Liver (tissue), 3 donors: ENCODE measurements around the gene VWA5B2.
A peak's percentile ranks its signal among the peaks of the same experiment; 100 is the strongest.

Experiments
- EGR1 ChIP-seq, 2 donors: IDR thresholded peaks; 2 replicates each; pipeline ENCODE4 v1.6.1; 2016 to 2018; ENCODE audit warnings: antibody characterized with exemption in 2 of 2, low read depth in 2 of 2
- GABPA ChIP-seq, 2 donors: IDR thresholded peaks in 1 of 2; conservative IDR thresholded peaks in 1 of 2; 2 replicates each; pipeline ENCODE4 v1.6.1; 2016; ENCODE audit warnings: antibody characterized with exemption in 2 of 2, mild to moderate bottlenecking in 1 of 2, moderate library complexity in 1 of 2
- HNF4G ChIP-seq: IDR thresholded peaks from 2 replicates; pipeline ENCODE4 v1.6.1; 2016; ENCODE audit warnings: antibody characterized with exemption
- TAF1 ChIP-seq: conservative IDR thresholded peaks from 2 replicates; pipeline ENCODE4 v1.6.1; 2016; ENCODE audit warnings: antibody characterized with exemption, mild to moderate bottlenecking
- YY1 ChIP-seq: IDR thresholded peaks from 2 replicates; pipeline ENCODE4 v1.6.1; 2016; ENCODE audit warnings: antibody characterized with exemption, mild to moderate bottlenecking
- TF ChIP-seq, protein P1 (sequence below): fragments of 150-350 bp; IDR thresholded peaks from 2 replicates; pipeline ENCODE4 v1.5.1; 2017; ENCODE audit warnings: improper control_type of control experiment, low read depth, low read length; ENCODE audit not compliant: missing input control
- TF ChIP-seq, protein P2 (sequence below): IDR thresholded peaks from 2 replicates; pipeline ENCODE4 v1.6.1; 2016; ENCODE audit warnings: antibody characterized with exemption
- TF ChIP-seq, protein P3 (sequence below): IDR thresholded peaks from 2 replicates; pipeline ENCODE4 v1.6.1; 2016; ENCODE audit warnings: antibody characterized with exemption
- donor health status: healthy.
- donor health status: healthy.

GRCh38 chr3:184241447-184242296 lies 12.3 kb downstream of the VWA5B2 start:
- TF ChIP-seq, protein P1, sequence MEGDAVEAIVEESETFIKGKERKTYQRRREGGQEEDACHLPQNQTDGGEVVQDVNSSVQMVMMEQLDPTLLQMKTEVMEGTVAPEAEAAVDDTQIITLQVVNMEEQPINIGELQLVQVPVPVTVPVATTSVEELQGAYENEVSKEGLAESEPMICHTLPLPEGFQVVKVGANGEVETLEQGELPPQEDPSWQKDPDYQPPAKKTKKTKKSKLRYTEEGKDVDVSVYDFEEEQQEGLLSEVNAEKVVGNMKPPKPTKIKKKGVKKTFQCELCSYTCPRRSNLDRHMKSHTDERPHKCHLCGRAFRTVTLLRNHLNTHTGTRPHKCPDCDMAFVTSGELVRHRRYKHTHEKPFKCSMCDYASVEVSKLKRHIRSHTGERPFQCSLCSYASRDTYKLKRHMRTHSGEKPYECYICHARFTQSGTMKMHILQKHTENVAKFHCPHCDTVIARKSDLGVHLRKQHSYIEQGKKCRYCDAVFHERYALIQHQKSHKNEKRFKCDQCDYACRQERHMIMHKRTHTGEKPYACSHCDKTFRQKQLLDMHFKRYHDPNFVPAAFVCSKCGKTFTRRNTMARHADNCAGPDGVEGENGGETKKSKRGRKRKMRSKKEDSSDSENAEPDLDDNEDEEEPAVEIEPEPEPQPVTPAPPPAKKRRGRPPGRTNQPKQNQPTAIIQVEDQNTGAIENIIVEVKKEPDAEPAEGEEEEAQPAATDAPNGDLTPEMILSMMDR, result peak; percentile 61
- no peak for TF ChIP-seq TAF1
- no peak for TF ChIP-seq YY1
- TF ChIP-seq HNF4G, result no peak
- peak in 1 of 2 donors; percentile 63 for TF ChIP-seq GABPA (IDR thresholded peaks at IDR 0.05 in 1 of 2, conservative IDR thresholded peaks at IDR 0.05 in 1 of 2)
- TF ChIP-seq, protein P2, sequence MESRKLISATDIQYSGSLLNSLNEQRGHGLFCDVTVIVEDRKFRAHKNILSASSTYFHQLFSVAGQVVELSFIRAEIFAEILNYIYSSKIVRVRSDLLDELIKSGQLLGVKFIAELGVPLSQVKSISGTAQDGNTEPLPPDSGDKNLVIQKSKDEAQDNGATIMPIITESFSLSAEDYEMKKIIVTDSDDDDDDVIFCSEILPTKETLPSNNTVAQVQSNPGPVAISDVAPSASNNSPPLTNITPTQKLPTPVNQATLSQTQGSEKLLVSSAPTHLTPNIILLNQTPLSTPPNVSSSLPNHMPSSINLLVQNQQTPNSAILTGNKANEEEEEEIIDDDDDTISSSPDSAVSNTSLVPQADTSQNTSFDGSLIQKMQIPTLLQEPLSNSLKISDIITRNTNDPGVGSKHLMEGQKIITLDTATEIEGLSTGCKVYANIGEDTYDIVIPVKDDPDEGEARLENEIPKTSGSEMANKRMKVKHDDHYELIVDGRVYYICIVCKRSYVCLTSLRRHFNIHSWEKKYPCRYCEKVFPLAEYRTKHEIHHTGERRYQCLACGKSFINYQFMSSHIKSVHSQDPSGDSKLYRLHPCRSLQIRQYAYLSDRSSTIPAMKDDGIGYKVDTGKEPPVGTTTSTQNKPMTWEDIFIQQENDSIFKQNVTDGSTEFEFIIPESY, result no peak
- TF ChIP-seq, protein P3, sequence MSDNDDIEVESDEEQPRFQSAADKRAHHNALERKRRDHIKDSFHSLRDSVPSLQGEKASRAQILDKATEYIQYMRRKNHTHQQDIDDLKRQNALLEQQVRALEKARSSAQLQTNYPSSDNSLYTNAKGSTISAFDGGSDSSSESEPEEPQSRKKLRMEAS, result no peak
- TF ChIP-seq EGR1 (IDR thresholded peaks at IDR 0.05; ENCODE audit: low read depth in 2 of 2), result no peak
